K562 (cell line): ENCODE measurements around the gene TMEM229B. TPM values are rescaled to one million over a fixed set of nuclear protein-coding genes. Genes with fewer than 3 reads are reported as not detected.

Source experiments
- ATAC-seq: fragments of 200-7000 bp; cut with Tn5 transposase; 3 replicates; pipeline ENCODE4 v1.9.1; 2020; ENCODE audit warnings: moderate library complexity
- BruUV-seq: library from RNA; stranded (reverse); fragments of 400-500 nt; replicated peaks from 2 replicates; lab custom pipeline; 2021; lab: Mats Ljungman, UMichigan
- CTCF ChIA-PET: fragments of 300-600 bp; formaldehyde crosslinking; extraction: SDS; loops from one replicate; lab custom pipeline; 2021; ENCODE audit warnings: low intra/inter-chr PET ratio; lab: Yijun Ruan, JAX
- POLR2A ChIA-PET: fragments of 300-600, 350-650 bp; sonication (Branson Sonifier 250); formaldehyde crosslinking; extraction: SDS; loops from one replicate; lab custom pipeline; 2021; ENCODE audit warnings: antibody characterized with exemption, inconsistent platforms; lab: Yijun Ruan, JAX
- DNase-seq, 4 experiments: peaks; one replicate each; pipeline versions ENCODE4 v3.0.0 to v3.0.0-alpha.2; 2011 to 2018; ENCODE audit warnings: low spot score in 3 of 4, mixed read lengths in 3 of 4; ENCODE audit errors: extremely low read depth in 1 of 4
- FAIRE-seq: peaks from 2 replicates; lab custom pipeline; 2011; peaks lifted over from hg19 to GRCh38; lab: Jason Lieb, UNC
- H2AFZ ChIP-seq: 2 replicates; pipeline ENCODE4 v1.6.0; 2011; ENCODE audit warnings: low read depth, low read length, control low read depth, inconsistent platforms
- H3K27ac ChIP-seq: fragments of 200-600 bp; 3 replicates; pipeline ENCODE4 v1.8.0; 2011; ENCODE audit warnings: low read depth, mild to moderate bottlenecking, control low read depth, inconsistent platforms, low read length, moderate library complexity, mixed read lengths; ENCODE audit errors: extremely low read depth
- H3K27me3 ChIP-seq, 2 experiments: fragments of 300-600 bp in 1 of 2; 2 replicates in 1 of 2; 3 replicates in 1 of 2; pipeline versions ENCODE4 v1.6.0 to v1.8.0; 2011; ENCODE audit warnings: inconsistent platforms in 2 of 2, low read length in 2 of 2, mild to moderate bottlenecking in 1 of 2, mixed read lengths in 1 of 2, moderate library complexity in 1 of 2; ENCODE audit not compliant: control insufficient read depth in 2 of 2, insufficient read depth in 2 of 2
- H3K36me3 ChIP-seq: fragments of 300-600 bp; 3 replicates; pipeline ENCODE4 v1.8.0; 2011; ENCODE audit warnings: mild to moderate bottlenecking, low read length, inconsistent platforms; ENCODE audit not compliant: control insufficient read depth, insufficient read depth
- H3K4me1 ChIP-seq, 2 experiments: fragments of 200-600 bp in 1 of 2; replicated peaks in 1 of 2; 2 replicates in 1 of 2; 3 replicates in 1 of 2; pipeline versions ENCODE4 v1.5.1 to v1.8.0; 2011; ENCODE audit warnings: inconsistent platforms in 2 of 2, low read length in 2 of 2, mild to moderate bottlenecking in 1 of 2, mixed read lengths in 1 of 2, moderate library complexity in 1 of 2; ENCODE audit not compliant: control insufficient read depth in 2 of 2, insufficient read depth in 2 of 2
- H3K4me2 ChIP-seq: 2 replicates; pipeline ENCODE4 v1.6.1; 2011; ENCODE audit warnings: low read length, control low read depth, inconsistent platforms, mixed read lengths; ENCODE audit not compliant: insufficient read depth
- H3K4me3 ChIP-seq: fragments of 200-600 bp; sonication (generic), shearing (Covaris generic); 2 replicates; pipeline ENCODE4 v1.5.1; 2016; ENCODE audit warnings: control low read depth, inconsistent platforms
- H3K79me2 ChIP-seq: fragments of 200-600 bp; 3 replicates; pipeline ENCODE4 v1.8.0; 2011; ENCODE audit warnings: low read length, inconsistent platforms; ENCODE audit not compliant: control insufficient read depth, insufficient read depth
- H3K9ac ChIP-seq, 2 experiments: 2 replicates each; pipeline versions ENCODE4 v1.6.0 to v1.6.1; 2011; ENCODE audit warnings: low read depth in 2 of 2, low read length in 2 of 2, control low read depth in 1 of 2, inconsistent platforms in 1 of 2, mild to moderate bottlenecking in 1 of 2, mixed read lengths in 1 of 2; ENCODE audit not compliant: insufficient read depth in 1 of 2
- H3K9me1 ChIP-seq: one replicate; pipeline ENCODE4 v1.6.0; 2011; ENCODE audit warnings: inconsistent platforms, mild to moderate bottlenecking, low read length, moderate library complexity; ENCODE audit not compliant: control insufficient read depth, insufficient read depth
- H3K9me3 ChIP-seq: replicated peaks from 2 replicates; pipeline ENCODE4 v1.5.1; 2011; ENCODE audit warnings: low read depth, low read length, inconsistent platforms; ENCODE audit not compliant: control insufficient read depth, insufficient read depth
- H4K20me1 ChIP-seq: replicated peaks from 2 replicates; pipeline ENCODE4 v1.6.1; 2011; ENCODE audit warnings: low read length, inconsistent platforms, mixed read lengths; ENCODE audit not compliant: control insufficient read depth, insufficient read depth
- BCOR ChIP-seq: fragments of 450-650 bp; IDR thresholded peaks from 2 replicates; pipeline ENCODE4 v1.6.1; 2016
- CGGBP1 ChIP-seq: fragments of 250-450 bp; sonication (Bioruptor Pico); IDR thresholded peaks from 2 replicates; pipeline ENCODE4 v1.9.0; 2021; ENCODE audit warnings: mild to moderate bottlenecking
- CHD2 ChIP-seq: IDR thresholded peaks from 2 replicates; pipeline ENCODE4 v1.6.1; 2011; ENCODE audit warnings: low read depth, low read length
- GTF2E2 ChIP-seq: fragments of 200-800 bp; sonication (Bioruptor generic); IDR thresholded peaks from 2 replicates; pipeline ENCODE4 v1.6.1; 2016; ENCODE audit warnings: missing genetic modification characterization, missing compliant biosample characterization
- HNRNPH1 ChIP-seq: fragments of 200-400 bp; formaldehyde crosslinking; optimal IDR thresholded peaks from 2 replicates; pipeline ENCODE3; 2017; ENCODE audit warnings: low read depth, mild to moderate bottlenecking, low read length, moderate library complexity
- MED1 ChIP-seq: sonication (generic); formaldehyde crosslinking; IDR thresholded peaks from 2 replicates; pipeline ENCODE4 v1.8.1; 2023; ENCODE audit warnings: missing genetic modification reagents, borderline replicate concordance
- TOE1 ChIP-seq, 2 experiments: fragments of 450-650 bp in 1 of 2; sonication (generic) in 1 of 2; formaldehyde crosslinking in 1 of 2; IDR thresholded peaks; 2 replicates each; pipeline versions ENCODE4 v1.7.1 to v1.8.0; 2016 to 2022; ENCODE audit warnings: borderline replicate concordance in 2 of 2, mild to moderate bottlenecking in 2 of 2, antibody characterized with exemption in 1 of 2, inconsistent platforms in 1 of 2, low read depth in 1 of 2, missing genetic modification reagents in 1 of 2, moderate library complexity in 1 of 2
- ZBTB1 ChIP-seq: sonication (generic); formaldehyde crosslinking; IDR thresholded peaks from 2 replicates; pipeline ENCODE4 v1.8.1; 2023; ENCODE audit warnings: missing genetic modification reagents, low read depth, mild to moderate bottlenecking, borderline replicate concordance
- ZHX1 ChIP-seq: fragments of 150-350 bp; conservative IDR thresholded peaks from 2 replicates; pipeline ENCODE4 v1.6.1; 2014; ENCODE audit warnings: low read length
- ZKSCAN8 ChIP-seq: fragments of 200-800 bp; sonication (Bioruptor generic); IDR thresholded peaks from 2 replicates; pipeline ENCODE4 v1.6.1; 2016; ENCODE audit warnings: missing genetic modification characterization, missing compliant biosample characterization
- ZNF609 ChIP-seq: sonication (generic); formaldehyde crosslinking; IDR thresholded peaks from 2 replicates; pipeline ENCODE4 v1.8.1; 2023; ENCODE audit warnings: missing genetic modification reagents, mild to moderate bottlenecking, borderline replicate concordance
- ZNF707 ChIP-seq: fragments of 250-450 bp; sonication (Bioruptor Pico); conservative IDR thresholded peaks from 2 replicates; pipeline ENCODE4 v1.8.0; 2022; ENCODE audit warnings: inconsistent platforms, mild to moderate bottlenecking, moderate library complexity
- WGBS: fragments of 100-300 bp; shearing (Covaris generic); methylation state at CpG from one replicate; pipeline ENCODE4 v1.1.6; 2016; ENCODE audit warnings: low coverage, mixed read lengths; ENCODE audit not compliant: insufficient coverage; ENCODE audit errors: missing lambda C conversion rate; 5-methylcytosine and 5-hydroxymethylcytosine counted together
- in situ Hi-C: fragments of 300-500 bp; cut with MboI; formaldehyde crosslinking; loops from 4 replicates; pipeline ENCODE4 v1.15.0; 2018; ENCODE audit warnings: inconsistent platforms, mixed read lengths
- intact Hi-C: fragments of 100-400 bp; cut with micrococcal nuclease; formaldehyde crosslinking; loops from 2 replicates; pipeline ENCODE4 v1.14.2; 2022
- polyA plus RNA-seq, 8 experiments: library from polyadenylated mRNA; depleted of rRNA in 4 of 8; stranded (reverse) in 5 of 8; unstranded in 3 of 8; fragments of >200 nt; fragmentation: Nextera tagmentation in 2 of 8; fragmentation: Illumina TruSeq in 1 of 8; extraction: Ambion mirVana in 2 of 8; extraction: Trizol in 1 of 8; gene quantifications; 2 replicates each; pipeline versions ENCODE4 v1.2.1 to v1.2.3, GENCODE V29; 2011 to 2014; ENCODE audit warnings: inconsistent platforms in 1 of 8, missing spikeins in 1 of 8
- total RNA-seq, 7 experiments: library from RNA; depleted of rRNA in 6 of 7; stranded (reverse); fragments of >200 nt in 6 of 7; fragmentation: Illumina TruSeq in 2 of 7; extraction: Trizol in 2 of 7; gene quantifications; 2 replicates each; pipeline versions ENCODE4 v1.2.1 to v1.2.3, GENCODE V29; 2011 to 2021; ENCODE audit warnings: low replicate concordance in 1 of 7

TMEM229B gene
- total and polyA plus RNA-seq, 9 of the 15 experiments (the other 6 are each of a cell fraction or from before 2014, with no cell fraction given): not detected

GRCh38 chr14:67469954-67470353 is 18.6 kb downstream of the TMEM229B start:
- 6% methylated on average over 2 of the region's 3 CpGs for WGBS
- Histone ChIP-seq H3K9ac (no peak overlapping the region), H3K36me3 (no peaks in the 10 kb centered on the region), H3K4me1 (peaks cover 0 to 8% of the 10 kb centered on the region in 2 experiments; a peak in 2 of 5 replicates), H2AFZ (no peak overlapping the region), H3K27ac (no peak overlapping the region), H3K9me3 (no peaks in the 10 kb centered on the region), H3K27me3 (peaks cover 2 to 35% of the 10 kb centered on the region in 2 experiments; a peak in 3 of 5 replicates), H3K4me2 (no peak overlapping the region), H3K9me1 (no peaks in the 10 kb centered on the region), H3K79me2 (no peaks in the 10 kb centered on the region), H4K20me1 (no peaks in the 10 kb centered on the region; the same call in 1 of the 2 replicates), H3K4me3 (no peak overlapping the region)
- intact Hi-C loops: no loop called here
- ChIA-PET CTCF (no interaction called here), POLR2A (no interaction called here)
- TF ChIP-seq ZNF707 (CRISPR knock-in tag) (no peak), HNRNPH1 (no peak), MED1 (CRISPR knock-in tag) (no peak), ZNF609 (CRISPR knock-in tag) (no peak), GTF2E2 (no peak), CHD2 (no peak), TOE1 (IDR thresholded peaks at IDR 0.05; ENCODE audit: borderline replicate concordance) (no peak), TOE1 (CRISPR knock-in tag; IDR thresholded peaks at IDR 0.05; ENCODE audit: borderline replicate concordance, low read depth) (no peak), CGGBP1 (CRISPR knock-in tag) (no peak), ZHX1 (no peak), ZBTB1 (no peak), ZKSCAN8 (CRISPR knock-in tag) (no peak), BCOR (no peak)
- FAIRE-seq (no peak), ATAC-seq (no peak), DNase-seq (no peak)
- BruUV-seq: no TSS peak
- in situ Hi-C loops: no loop called here
